OCI-LY3 (cell line): Measurements from ENCODE around the gene C19orf73.

ENCODE experiments used
- EZH2phosphoT487 ChIP-seq: fragments of 200-600 bp; shearing (Covaris generic); IDR thresholded peaks from 2 replicates; pipeline ENCODE4 v1.6.1; 2018; ENCODE audit warnings: antibody characterized with exemption, mixed run types, low read depth
- TF ChIP-seq, protein P1 (sequence below): fragments of 200-600, 300-600 bp; sonication (generic); IDR thresholded peaks from 2 replicates; pipeline ENCODE4 v1.5.1; 2014; ENCODE audit warnings: antibody characterized with exemption, low read length, low read depth

DNA sequence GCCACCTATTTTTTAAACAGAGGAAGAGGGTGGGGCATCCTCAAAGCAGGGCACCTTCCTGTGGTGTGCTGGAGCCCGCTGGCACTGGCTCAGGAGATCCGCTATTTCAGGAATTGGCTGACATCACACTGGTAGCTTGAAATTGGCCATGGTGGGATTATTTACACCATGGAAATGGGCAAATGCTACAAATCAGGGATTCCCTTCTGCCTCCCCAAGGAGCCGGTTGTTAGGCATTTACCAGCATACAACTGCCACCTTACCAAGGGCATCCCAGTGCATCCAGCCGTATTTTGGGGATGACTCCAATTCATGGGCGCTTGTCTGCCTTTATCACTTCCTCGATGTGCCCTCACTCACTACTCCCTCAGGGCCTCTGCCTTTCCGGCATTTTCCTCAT, 22.0 kb upstream of the C19orf73 start:
- TF ChIP-seq, protein P1, sequence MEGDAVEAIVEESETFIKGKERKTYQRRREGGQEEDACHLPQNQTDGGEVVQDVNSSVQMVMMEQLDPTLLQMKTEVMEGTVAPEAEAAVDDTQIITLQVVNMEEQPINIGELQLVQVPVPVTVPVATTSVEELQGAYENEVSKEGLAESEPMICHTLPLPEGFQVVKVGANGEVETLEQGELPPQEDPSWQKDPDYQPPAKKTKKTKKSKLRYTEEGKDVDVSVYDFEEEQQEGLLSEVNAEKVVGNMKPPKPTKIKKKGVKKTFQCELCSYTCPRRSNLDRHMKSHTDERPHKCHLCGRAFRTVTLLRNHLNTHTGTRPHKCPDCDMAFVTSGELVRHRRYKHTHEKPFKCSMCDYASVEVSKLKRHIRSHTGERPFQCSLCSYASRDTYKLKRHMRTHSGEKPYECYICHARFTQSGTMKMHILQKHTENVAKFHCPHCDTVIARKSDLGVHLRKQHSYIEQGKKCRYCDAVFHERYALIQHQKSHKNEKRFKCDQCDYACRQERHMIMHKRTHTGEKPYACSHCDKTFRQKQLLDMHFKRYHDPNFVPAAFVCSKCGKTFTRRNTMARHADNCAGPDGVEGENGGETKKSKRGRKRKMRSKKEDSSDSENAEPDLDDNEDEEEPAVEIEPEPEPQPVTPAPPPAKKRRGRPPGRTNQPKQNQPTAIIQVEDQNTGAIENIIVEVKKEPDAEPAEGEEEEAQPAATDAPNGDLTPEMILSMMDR = no peak
- TF ChIP-seq EZH2phosphoT487 = no peak
